CD1c-positive myeloid dendritic cell (primary cell): ENCODE results near the gene ABCB8.
A peak's percentile ranks its signal among the peaks of the same experiment; 100 is the strongest.

Experiments
- DNase-seq: peaks from one replicate; pipeline ENCODE4 v3.0.0-alpha.2; 2016; ENCODE audit errors: extremely low spot score

Gene ABCB8

DNA sequence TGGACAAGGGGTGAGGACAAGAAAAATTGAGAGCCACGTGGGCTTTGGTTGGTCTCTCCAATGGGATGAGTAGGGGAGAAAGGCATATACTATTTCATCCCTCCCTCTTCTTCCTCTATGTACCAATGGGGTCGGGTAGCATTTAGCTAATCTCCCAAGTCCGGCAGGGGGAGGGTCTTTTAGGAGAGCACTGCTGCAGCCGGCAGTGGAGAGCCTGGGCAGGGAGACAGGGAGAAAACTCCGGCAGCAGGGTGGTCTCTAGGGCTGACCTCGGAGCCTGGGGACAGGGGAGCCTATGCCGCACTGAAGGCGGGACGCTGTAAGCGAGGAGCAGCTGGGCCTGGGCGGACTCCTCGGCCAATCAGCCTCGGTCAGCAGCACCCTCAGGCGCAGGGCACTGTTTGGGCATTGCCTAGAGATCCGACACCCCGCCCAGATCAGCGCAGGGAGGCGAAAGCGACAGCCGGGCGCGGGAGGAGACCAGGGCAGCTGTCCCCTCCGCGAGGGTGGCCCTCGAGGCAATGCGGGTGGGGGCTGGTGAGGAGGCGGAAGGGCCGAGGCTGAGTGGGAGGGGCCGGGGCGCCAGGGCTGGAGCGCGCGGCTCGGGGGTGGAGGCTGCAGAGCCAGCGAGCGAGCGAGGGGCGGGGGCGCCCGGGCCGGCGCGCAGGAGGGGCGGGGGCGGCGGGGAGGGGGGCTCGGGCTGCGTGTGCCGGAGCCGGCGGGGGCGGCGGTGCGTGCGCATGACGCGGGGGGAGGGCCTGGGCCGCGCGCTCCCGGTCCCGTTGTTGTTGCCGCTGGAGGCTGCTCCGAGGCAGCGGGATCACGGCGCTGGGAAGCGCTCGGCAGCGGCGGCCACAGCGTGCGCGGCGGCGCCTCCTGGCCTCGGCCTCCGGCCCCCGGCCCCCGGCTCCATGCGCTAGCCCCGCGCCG is 57.7 kb downstream of the ABCB8 start, which contains the start of gene AGAP3:
TSS of gene AGAP3 (plus strand) at position 785 of the 930 bp plus-strand sequence. CDS start 267 bp downstream, outside the sequence.
- DNase-seq: peak; percentile 87

GRCh38 chr7:151086802-151087244 is 58.6 kb downstream of the ABCB8 start:
- DNase-seq: peak; percentile 34

DNA sequence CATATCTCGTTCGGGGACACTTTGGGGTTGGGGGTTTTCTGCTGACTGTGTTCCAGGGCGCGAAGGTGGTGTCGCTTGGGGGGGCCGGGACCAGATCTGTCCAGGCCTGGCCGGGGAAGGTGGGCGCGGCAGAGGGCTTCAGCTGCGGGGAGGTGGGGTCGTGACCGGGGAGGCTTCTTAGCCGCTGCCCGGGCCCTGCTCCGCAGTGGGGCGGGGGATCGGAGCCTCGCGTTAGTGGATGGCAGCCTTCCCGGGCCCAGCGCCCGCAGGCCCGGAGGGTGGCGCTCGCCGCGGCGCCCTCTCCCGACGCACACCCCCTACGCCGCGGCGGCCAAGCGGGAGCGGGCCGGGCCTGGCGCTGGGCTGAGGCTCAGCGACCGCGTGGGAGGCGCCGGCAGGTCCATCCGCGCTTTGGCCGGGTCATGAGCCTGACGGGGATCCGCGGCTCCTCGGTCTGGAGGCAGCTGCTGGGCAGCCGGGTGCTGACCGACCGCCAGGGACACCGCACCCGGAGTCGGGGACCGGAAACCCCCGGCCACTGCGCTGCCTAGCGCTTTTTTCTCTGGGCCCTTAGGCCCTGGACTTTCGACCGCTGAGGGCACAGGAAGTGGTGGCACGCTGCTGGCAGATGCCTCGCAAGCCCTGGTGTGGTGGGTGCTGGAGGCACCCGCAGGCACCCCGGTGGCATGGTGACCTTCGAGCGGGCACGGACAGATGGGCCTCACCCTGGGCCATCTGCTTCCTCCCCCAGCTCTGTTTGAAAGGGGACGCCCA is 59.2 kb downstream of the ABCB8 start:
- peak; percentile 60 for DNase-seq

GRCh38 chr7:151088019-151088855 is 60.0 kb downstream of the ABCB8 start:
- peak; percentile 51 for DNase-seq

DNA sequence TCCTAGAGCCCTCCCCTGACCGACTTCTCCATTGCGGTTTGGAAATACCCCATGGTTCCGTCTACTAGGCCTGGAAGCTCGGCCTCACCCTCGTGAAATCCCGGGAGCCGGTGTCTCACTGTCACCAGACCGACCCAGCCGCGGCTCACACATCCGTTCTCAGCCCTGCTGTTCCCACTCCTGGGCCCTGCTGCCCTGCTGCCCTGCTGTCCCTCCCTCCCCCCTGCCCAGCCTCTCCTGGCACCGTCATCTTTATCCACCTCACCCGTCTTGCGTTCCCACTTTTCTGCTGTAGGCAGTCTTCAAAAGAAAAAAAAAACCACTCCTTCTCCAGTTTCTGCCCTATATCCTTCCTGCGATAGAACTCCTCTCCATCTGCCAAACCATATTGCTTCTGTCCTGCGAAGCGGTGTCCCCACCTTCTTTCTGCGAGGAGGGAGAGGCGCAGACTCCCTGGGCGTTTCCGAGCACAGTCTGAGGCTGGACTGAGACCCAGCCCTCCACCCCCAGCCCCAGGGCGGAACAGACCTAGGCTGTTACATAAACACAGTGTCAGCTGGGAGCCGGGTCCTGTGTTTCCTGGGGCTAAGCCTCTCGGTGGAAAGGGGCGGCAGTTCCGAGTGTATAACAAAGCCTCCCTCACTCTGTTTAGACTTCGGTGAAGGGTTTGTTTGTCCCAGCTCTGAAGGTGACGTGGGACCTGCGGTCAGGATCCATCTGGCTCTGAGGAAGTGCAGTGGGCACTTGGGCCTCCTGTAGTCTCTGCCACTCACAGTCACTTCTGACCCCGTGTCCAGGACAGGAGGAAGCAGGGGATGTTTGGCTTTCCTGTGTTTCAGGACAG is 60.8 kb downstream of the ABCB8 start:
- peak; percentile 96 for DNase-seq

DNA sequence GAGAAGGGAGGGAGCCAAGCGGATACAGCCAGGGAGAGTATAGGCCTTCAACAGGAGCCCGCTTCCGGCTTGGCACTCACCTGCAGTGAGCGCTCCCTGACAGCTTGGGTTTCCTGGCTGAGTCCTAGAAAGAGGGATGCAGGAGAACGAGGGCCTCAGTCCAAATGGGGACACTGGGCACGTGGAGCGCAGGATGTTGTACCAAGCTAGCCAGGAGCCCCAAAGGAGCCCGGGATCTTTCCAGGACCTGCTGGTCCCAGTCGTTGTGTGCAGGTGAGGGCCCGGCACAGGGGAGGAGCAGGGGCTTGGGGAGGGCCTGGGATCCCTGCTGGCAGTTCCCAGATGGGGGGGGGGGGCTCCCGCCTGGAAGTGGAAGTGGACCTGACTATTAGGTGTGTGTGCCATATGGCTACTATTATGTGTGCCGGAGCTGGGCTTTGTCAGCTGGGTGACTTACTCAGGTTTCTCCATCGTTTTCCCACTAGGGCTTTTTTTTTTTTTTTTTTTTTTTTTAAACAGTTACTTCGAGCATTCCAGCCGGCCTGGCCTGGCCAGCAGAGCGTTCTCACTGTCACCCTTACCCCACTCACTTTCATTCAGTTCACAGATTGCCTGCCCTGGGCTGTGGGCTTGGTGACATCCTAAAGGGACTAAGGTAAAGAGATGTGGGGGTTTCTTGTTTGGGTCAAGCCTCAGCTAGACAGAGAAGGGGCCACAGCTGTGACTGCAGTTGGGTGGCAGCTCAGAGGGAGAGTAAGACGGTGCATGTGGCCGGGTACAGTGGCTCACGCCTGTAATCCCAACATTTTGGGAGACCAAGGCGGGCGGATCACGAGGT is 61.9 kb downstream of the ABCB8 start:
- no peak for DNase-seq

DNA sequence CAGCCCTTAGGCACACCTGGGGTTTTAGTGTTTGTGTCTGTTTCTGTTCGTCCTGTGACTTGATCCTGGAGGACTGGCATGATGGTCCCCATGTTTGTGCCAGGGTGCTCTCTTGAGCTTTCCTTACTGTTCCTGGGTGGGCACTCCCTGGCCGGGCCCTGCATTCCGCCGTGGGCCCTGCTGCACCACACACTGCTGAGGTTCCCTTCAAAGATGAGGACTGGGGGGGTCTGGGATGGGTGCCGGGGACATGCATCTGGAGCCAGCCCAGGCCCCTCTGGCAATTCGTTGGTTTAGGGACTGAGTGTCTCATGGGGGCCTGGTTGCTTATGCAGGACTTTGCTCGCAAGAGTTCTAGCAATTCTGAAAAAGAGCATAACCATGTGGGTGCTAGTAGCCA is 62.8 kb downstream of the ABCB8 start:
- no peak for DNase-seq

DNA sequence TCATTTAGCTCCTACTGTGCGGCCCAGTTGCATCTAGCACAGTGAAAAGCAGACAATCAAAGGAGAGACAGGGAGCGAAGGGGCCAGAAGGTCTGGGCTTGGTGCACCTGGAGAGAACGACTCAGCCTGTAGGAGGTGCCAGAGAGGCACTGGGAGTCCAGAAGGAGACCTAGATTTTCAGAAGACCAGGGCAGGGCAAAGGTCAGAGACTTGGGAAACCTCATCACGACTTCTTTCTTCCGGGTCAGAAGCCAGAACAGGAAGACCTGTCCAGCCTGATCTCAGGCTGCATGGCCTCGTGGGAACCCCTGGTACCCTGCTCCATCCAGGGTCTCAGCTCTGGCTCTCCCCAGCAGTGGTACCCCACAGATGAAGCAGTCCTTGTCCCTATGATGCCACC is 63.2 kb downstream of the ABCB8 start:
- peak; percentile 76 for DNase-seq

DNA sequence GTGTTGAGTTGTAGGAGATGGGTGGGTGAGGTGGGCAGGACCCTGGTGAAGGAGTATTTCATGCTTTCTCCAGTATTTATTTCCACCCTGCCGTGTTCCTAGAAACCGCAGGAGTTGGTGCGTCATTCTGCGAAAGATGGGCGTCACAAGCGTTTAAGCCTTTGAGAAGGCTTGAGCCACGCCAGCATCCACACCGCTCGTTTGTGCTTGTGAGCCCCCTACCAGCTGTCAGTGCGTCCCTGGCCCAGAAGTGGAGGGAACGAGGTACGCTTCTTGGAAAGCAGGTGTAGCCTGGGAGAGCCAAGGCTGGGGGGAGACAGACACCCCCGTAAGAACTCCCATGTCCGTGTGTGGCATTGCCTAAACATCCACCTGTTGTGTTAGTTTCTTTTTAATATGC is 63.7 kb downstream of the ABCB8 start:
- no peak for DNase-seq

DNA sequence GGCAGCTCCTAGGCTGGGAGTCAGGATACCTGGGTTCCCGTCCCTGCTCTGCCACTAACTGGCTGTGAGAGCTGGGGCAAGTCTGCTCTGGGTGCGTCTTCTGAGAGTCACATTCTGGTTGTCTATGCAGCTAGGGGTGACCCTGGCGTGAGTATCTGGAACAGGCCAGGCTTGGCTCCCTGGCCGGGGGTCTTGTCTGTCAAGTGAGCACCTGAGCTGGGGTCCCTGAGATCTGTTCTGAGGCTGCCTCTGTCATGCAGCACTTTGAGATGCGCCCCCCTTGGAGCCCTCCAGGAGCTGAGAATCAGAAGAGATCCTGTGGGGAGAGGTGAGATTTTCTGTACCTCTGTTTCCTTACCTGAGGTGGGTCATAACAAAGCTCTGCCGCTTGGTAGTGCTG is 65.5 kb downstream of the ABCB8 start:
- DNase-seq: no peak

DNA sequence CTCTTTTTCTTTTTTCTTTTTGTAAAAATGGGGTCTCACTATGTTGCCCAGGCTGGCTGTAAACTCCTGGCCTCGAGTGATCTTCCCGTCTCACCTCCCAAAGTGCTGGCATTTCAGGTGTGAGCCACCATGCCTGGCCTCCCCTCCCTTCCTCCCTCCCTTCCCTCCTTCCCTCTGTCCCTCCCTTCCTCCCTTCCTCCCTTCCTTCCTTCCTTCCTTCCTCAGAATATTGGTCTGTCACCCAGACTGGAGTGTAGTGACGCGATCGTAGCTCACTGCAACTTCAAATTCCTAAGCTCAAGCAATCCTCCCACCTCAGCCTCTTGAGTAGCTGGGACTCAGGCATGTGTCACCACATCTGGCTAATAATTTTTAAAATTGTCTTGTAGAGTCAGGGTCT is 66.4 kb downstream of the ABCB8 start:
- DNase-seq: no peak

DNA sequence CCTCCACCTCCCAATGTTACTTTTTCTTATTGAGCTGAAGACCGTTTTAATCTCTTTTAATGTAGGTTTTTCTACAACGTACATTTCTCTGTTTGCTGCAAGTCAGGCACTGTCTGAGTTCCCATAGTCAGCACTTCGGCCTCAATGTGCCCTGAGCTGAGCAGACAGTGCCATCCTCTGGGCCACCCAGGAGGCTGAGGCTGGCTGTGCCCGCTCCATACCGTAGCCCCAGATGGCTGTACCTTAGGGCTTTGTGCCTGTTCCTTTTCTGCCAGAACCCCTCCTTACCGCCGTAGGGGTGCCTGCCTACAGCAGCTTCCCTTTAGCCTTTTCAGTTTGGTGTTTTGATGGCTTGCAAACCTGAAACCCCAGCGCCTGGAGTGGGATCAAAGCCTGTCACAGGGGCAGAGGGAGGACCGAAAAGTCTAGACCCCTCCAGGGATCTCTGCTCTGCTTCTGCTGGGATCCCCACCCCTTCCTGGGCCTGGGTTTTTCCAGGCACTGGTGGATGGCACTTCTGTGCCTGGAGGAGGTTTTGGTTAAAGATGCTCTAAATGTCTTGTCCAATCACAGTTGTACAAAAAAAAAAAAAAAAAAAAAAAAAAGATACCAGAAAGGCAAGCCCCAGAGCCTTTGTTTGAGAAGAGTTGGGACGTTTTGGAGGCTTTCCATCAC is 67.0 kb downstream of the ABCB8 start:
- no peak for DNase-seq

GRCh38 chr7:151095828-151096475 is 67.7 kb downstream of the ABCB8 start:
- DNase-seq: no peak
